ENCODE results near the gene SLC24A4. TPM values are rescaled to one million over a fixed set of nuclear protein-coding genes. Genes with fewer than 3 reads are reported as not detected.

Gene SLC24A4
- total and polyA plus RNA-seq, 3 donors from 2014 or later: 3.6 to 10.6 (median 8.5) TPM

- intact Hi-C loops (cut with DNase I; ENCODE audit: low total_unique reads): no loop called here
- H3K4me3 ChIP-seq: no peak overlapping the region
- no peaks in the 10 kb centered on the region for H3K36me3 ChIP-seq (ENCODE audit: low read depth, missing control alignments)
- no peaks in the 10 kb centered on the region for H3K4me1 ChIP-seq
- no peaks in the 10 kb centered on the region for H3K27me3 ChIP-seq
- no peaks in the 10 kb centered on the region for H3K9me3 ChIP-seq
- no peak overlapping the region for H3K27ac ChIP-seq
- TF ChIP-seq, protein P1, sequence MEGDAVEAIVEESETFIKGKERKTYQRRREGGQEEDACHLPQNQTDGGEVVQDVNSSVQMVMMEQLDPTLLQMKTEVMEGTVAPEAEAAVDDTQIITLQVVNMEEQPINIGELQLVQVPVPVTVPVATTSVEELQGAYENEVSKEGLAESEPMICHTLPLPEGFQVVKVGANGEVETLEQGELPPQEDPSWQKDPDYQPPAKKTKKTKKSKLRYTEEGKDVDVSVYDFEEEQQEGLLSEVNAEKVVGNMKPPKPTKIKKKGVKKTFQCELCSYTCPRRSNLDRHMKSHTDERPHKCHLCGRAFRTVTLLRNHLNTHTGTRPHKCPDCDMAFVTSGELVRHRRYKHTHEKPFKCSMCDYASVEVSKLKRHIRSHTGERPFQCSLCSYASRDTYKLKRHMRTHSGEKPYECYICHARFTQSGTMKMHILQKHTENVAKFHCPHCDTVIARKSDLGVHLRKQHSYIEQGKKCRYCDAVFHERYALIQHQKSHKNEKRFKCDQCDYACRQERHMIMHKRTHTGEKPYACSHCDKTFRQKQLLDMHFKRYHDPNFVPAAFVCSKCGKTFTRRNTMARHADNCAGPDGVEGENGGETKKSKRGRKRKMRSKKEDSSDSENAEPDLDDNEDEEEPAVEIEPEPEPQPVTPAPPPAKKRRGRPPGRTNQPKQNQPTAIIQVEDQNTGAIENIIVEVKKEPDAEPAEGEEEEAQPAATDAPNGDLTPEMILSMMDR (IDR thresholded peaks at IDR 0.05): no peak
- TF ChIP-seq POLR2A (IDR thresholded peaks at IDR 0.05): no peak
- 86 to 93% methylated on average over 5 of the region's 5 CpGs for WGBS, 2 donors
- no peak for DNase-seq
Observed at GRCh38 chr14:92277031-92277430, 45.9 kb upstream of the SLC24A4 start.

GRCh38 chr14:92280554-92281262, 42.3 kb upstream of the SLC24A4 start:
- intact Hi-C loops (cut with DNase I; ENCODE audit: low total_unique reads): no loop called here
- H3K4me3 ChIP-seq: no peak overlapping the region
- 90 to 91% methylated on average over 4 of the region's 4 CpGs for WGBS, 2 donors
- H3K27me3 ChIP-seq: no peaks in the 10 kb centered on the region
- DNase-seq: no peak
- TF ChIP-seq, protein P1 (IDR thresholded peaks at IDR 0.05): no peak
- TF ChIP-seq POLR2A (IDR thresholded peaks at IDR 0.05): no peak
- H3K36me3 ChIP-seq (ENCODE audit: low read depth, missing control alignments): no peaks in the 10 kb centered on the region
- no peak overlapping the region for H3K27ac ChIP-seq
- H3K9me3 ChIP-seq: no peaks in the 10 kb centered on the region
- no peaks in the 10 kb centered on the region for H3K4me1 ChIP-seq

- TF ChIP-seq POLR2A (IDR thresholded peaks at IDR 0.05): no peak
- TF ChIP-seq, protein P1 (IDR thresholded peaks at IDR 0.05): no peak
- WGBS, 2 donors: 80 to 92% methylated on average over 2 of the region's 2 CpGs
- Histone ChIP-seq H3K27ac (no peak overlapping the region), H3K4me3 (no peak overlapping the region), H3K9me3 (no peaks in the 10 kb centered on the region), H3K4me1 (no peaks in the 10 kb centered on the region), H3K27me3 (no peaks in the 10 kb centered on the region), H3K36me3 (ENCODE audit: low read depth, missing control alignments) (no peaks in the 10 kb centered on the region)
- intact Hi-C loops (cut with DNase I; ENCODE audit: low total_unique reads): no loop called here
- no peak for DNase-seq
Observed at GRCh38 chr14:92282669-92283068, 40.3 kb upstream of the SLC24A4 start.

- no peak for TF ChIP-seq POLR2A (IDR thresholded peaks at IDR 0.05)
- TF ChIP-seq, protein P1 (IDR thresholded peaks at IDR 0.05): no peak
- no peaks in the 10 kb centered on the region for H3K4me1 ChIP-seq
- intact Hi-C loops (cut with DNase I; ENCODE audit: low total_unique reads): no loop called here
- 95 to 98% methylated on average over 3 of the region's 3 CpGs for WGBS, 2 donors
- no peak overlapping the region for H3K27ac ChIP-seq
- H3K9me3 ChIP-seq: no peaks in the 10 kb centered on the region
- DNase-seq: no peak
- no peak overlapping the region for H3K4me3 ChIP-seq
- no peaks in the 10 kb centered on the region for H3K36me3 ChIP-seq (ENCODE audit: low read depth, missing control alignments)
- no peaks in the 10 kb centered on the region for H3K27me3 ChIP-seq
Observed at GRCh38 chr14:92285311-92285710, 37.7 kb upstream of the SLC24A4 start.

DNA sequence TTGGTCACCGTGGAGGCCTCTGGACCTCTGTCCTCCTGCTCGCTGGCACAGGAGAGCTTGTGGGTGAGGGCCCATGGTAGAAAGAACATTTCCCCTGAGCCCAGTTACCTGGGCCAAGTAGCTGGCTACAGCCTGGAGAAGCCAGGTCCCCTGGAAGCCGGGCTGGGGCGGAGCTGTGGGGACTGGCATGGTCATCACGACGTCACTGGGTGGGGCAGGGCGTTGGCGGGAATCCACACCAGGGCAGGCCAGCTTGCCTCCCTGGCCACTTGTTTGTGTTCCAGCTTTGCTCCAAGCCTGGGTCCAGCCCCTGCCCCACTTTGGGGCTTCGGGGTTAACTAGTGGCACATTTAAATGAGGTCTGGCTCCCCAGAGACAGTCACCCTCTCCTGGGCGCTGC, 35.0 kb upstream of the SLC24A4 start:
- H3K27me3 ChIP-seq: no peaks in the 10 kb centered on the region
- no peak overlapping the region for H3K27ac ChIP-seq
- no peak overlapping the region for H3K4me3 ChIP-seq
- H3K4me1 ChIP-seq: no peaks in the 10 kb centered on the region
- intact Hi-C loops (cut with DNase I; ENCODE audit: low total_unique reads): no loop called here
- 83 to 95% methylated on average over 2 to 4 of the region's 10 CpGs for WGBS, 2 donors
- TF ChIP-seq, protein P1 (IDR thresholded peaks at IDR 0.05): no peak
- no peak for TF ChIP-seq POLR2A (IDR thresholded peaks at IDR 0.05)
- no peaks in the 10 kb centered on the region for H3K36me3 ChIP-seq (ENCODE audit: low read depth, missing control alignments)
- no peaks in the 10 kb centered on the region for H3K9me3 ChIP-seq
- DNase-seq: no peak

Measured in testis (tissue), 3 donors.